Measurements from ENCODE around the gene HMHB1. TPM values are rescaled to one million over a fixed set of nuclear protein-coding genes. Genes with fewer than 3 reads are reported as not detected.

The HMHB1 gene
- total and polyA plus RNA-seq, 12 donors: not detected

GRCh38 chr5:143775258-143775657, 36.7 kb upstream of the HMHB1 start:
- no peak for ATAC-seq
- Histone ChIP-seq H3K27ac (no peak overlapping the region), H3K27me3 (no peaks in the 10 kb centered on the region), H3K9me3 (peaks cover 0 to 6% (median 0%) of the 10 kb centered on the region in 11 donors), H3K36me3 (no peaks in the 10 kb centered on the region), H3K4me3 (no peak overlapping the region), H3K4me1 (peaks cover 0 to 7% (median 0%) of the 10 kb centered on the region in 9 donors)
- TF ChIP-seq, protein P1, sequence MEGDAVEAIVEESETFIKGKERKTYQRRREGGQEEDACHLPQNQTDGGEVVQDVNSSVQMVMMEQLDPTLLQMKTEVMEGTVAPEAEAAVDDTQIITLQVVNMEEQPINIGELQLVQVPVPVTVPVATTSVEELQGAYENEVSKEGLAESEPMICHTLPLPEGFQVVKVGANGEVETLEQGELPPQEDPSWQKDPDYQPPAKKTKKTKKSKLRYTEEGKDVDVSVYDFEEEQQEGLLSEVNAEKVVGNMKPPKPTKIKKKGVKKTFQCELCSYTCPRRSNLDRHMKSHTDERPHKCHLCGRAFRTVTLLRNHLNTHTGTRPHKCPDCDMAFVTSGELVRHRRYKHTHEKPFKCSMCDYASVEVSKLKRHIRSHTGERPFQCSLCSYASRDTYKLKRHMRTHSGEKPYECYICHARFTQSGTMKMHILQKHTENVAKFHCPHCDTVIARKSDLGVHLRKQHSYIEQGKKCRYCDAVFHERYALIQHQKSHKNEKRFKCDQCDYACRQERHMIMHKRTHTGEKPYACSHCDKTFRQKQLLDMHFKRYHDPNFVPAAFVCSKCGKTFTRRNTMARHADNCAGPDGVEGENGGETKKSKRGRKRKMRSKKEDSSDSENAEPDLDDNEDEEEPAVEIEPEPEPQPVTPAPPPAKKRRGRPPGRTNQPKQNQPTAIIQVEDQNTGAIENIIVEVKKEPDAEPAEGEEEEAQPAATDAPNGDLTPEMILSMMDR (IDR thresholded peaks at IDR 0.05): no peak
- intact Hi-C loops (cut with DNase I): no loop called here
- 88 to 89% methylated on average over 2 of the region's 2 CpGs for WGBS, 2 donors
- no peak for DNase-seq

- intact Hi-C loops (cut with DNase I): no loop called here
- no peaks in the 10 kb centered on the region for H3K27me3 ChIP-seq
- 86 to 96% methylated on average over 4 of the region's 4 CpGs for WGBS, 2 donors
- H3K9me3 ChIP-seq: peaks cover 0 to 5% (median 0%) of the 10 kb centered on the region in 11 donors
- TF ChIP-seq, protein P1 (IDR thresholded peaks at IDR 0.05): no peak
- H3K36me3 ChIP-seq: no peaks in the 10 kb centered on the region
- DNase-seq (no peak), ATAC-seq (no peak)
- no peak overlapping the region for H3K4me3 ChIP-seq
- no peak overlapping the region for H3K27ac ChIP-seq
- H3K4me1 ChIP-seq: peaks cover 0 to 5% (median 0%) of the 10 kb centered on the region in 9 donors
Observed at GRCh38 chr5:143776951-143777350, 35.0 kb upstream of the HMHB1 start.

- no peaks in the 10 kb centered on the region for H3K27me3 ChIP-seq
- ATAC-seq (no peak), DNase-seq (no peak)
- TF ChIP-seq, protein P1 (IDR thresholded peaks at IDR 0.05): no peak
- H3K9me3 ChIP-seq: peaks cover 0 to 5% (median 0%) of the 10 kb centered on the region in 11 donors
- peaks cover 0 to 8% (median 0%) of the 10 kb centered on the region in 9 donors for H3K4me1 ChIP-seq
- H3K27ac ChIP-seq: no peak overlapping the region
- WGBS, 2 donors: 96 to 97% methylated on average over 2 of the region's 2 CpGs
- no peak overlapping the region for H3K4me3 ChIP-seq
- intact Hi-C loops (cut with DNase I): no loop called here
- H3K36me3 ChIP-seq: no peaks in the 10 kb centered on the region
Observed at GRCh38 chr5:143779506-143779905, 32.5 kb upstream of the HMHB1 start.

DNA sequence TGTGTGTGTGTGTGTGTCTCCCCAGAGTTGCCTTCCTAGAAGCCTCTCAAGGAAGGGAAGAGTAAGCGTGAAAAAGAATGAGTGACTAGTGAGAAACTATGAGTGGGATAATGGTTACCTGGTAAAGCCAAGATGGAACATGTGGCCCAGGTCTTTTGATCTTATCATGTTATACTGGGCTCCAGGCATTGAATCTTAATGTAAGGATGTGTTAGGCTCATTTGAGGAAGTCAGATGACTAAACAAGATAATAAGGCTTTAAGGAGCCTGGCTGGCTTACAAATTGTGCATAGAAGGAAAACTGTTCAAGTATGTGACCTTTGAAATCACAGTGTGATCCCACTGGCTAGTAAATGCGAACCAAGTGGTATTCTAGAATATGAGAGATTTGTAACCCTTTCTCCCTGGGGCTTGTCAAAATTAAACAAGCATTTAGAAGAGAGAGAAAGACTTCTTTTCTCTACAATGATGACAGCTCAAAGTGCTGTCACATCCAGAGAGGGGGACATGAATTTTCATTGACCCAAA, 29.9 kb upstream of the HMHB1 start:
- intact Hi-C loops (cut with DNase I): no loop called here
- TF ChIP-seq, protein P1 (IDR thresholded peaks at IDR 0.05): no peak
- ATAC-seq (no peak), DNase-seq (no peak)
- Histone ChIP-seq H3K27me3 (no peaks in the 10 kb centered on the region), H3K4me3 (no peak overlapping the region), H3K36me3 (no peaks in the 10 kb centered on the region), H3K9me3 (peaks cover 0 to 5% (median 0%) of the 10 kb centered on the region in 11 donors), H3K4me1 (peaks cover 0 to 8% (median 0%) of the 10 kb centered on the region in 9 donors), H3K27ac (no peak overlapping the region)
- 58 to 64% methylated on average over 2 of the region's 2 CpGs for WGBS, 2 donors

All from heart right ventricle (tissue), 16 donors.